Right renal pelvis (tissue), 4 donors: ENCODE measurements around the gene IER5L. TPM values are rescaled to one million over a fixed set of nuclear protein-coding genes. Genes with fewer than 3 reads are reported as not detected.

Experiments
- polyA plus RNA-seq, 4 donors: library from polyadenylated mRNA; unstranded; fragments of 120-200 nt; gene quantifications; one replicate each; pipeline ENCODE4 v1.2.1, GENCODE V29; 2013; ENCODE audit not compliant: insufficient read length in 4 of 4

The IER5L gene
- polyA plus RNA-seq, 4 donors = 9.0 to 16.6 (median 11.2) TPM

Other genes starting within 250 kb of the IER5L start
- 10 to 100 TPM; 16.0 to 18.6 (median 17.5) TPM for gene DOLK, start 230.7 kb downstream of the IER5L start, polyA plus RNA-seq
- gene NUP188, start 230.6 kb downstream of the IER5L start, polyA plus RNA-seq = 10 to 100 TPM; 38.9 to 41.8 (median 40.2) TPM
- 100 to 1,000 TPM; 102 to 144 (median 121) TPM for gene SH3GLB2, start 149.9 kb downstream of the IER5L start, polyA plus RNA-seq
- 10 to 100 TPM; 17.9 to 23.4 (median 19.1) TPM for gene MIGA2, start 141.6 kb downstream of the IER5L start, polyA plus RNA-seq
- 10 to 100 TPM; 19.8 to 24.1 (median 21.6) TPM for gene DOLPP1, start 97.2 kb downstream of the IER5L start, polyA plus RNA-seq
- gene CRAT, start 67.5 kb downstream of the IER5L start, polyA plus RNA-seq = 10 to 100 TPM; 37.8 to 52.5 (median 41.4) TPM
- gene PTPA, start 66.8 kb downstream of the IER5L start, polyA plus RNA-seq = 100 to 1,000 TPM in 3 of 4 donors, 10 to 100 TPM in 1; 99.2 to 131 (median 117) TPM